C4-2B (cell line): ENCODE measurements around the gene G2E3.
"Not testable (repeated sequence)": the region's sequence is repeated elsewhere in the genome, so short reads cannot be mapped to it uniquely, and the experiment has no call there.

Experiments
- H3K27ac ChIP-seq: fragments of 450-650 bp; 2 replicates; pipeline ENCODE4 v1.5.1; 2017
- CTCF ChIP-seq: fragments of 450-650 bp; conservative IDR thresholded peaks from 2 replicates; pipeline ENCODE4 v1.5.1; 2017; ENCODE audit warnings: mild to moderate bottlenecking
- ZFX ChIP-seq: fragments of 450-650 bp; IDR thresholded peaks from 2 replicates; pipeline ENCODE4 v1.6.1; 2017

The G2E3 gene

GRCh38 chr14:30525833-30526232 is 33.1 kb upstream of the G2E3 start:
- TF ChIP-seq ZFX: no peak
- TF ChIP-seq CTCF: no peak
- no peak overlapping the region for H3K27ac ChIP-seq

GRCh38 chr14:30527196-30527595 is 31.8 kb upstream of the G2E3 start:
- TF ChIP-seq CTCF (no peak), ZFX (no peak)
- H3K27ac ChIP-seq: no peak overlapping the region

GRCh38 chr14:30528119-30528518 is 30.8 kb upstream of the G2E3 start:
- TF ChIP-seq ZFX (no peak), CTCF (no peak)

GRCh38 chr14:30528778-30529642 is 29.9 kb upstream of the G2E3 start:
- no peak overlapping the region for H3K27ac ChIP-seq
- TF ChIP-seq ZFX: no peak
- TF ChIP-seq CTCF: no peak

More at GRCh38 chr14:30528119-30528518, 30.8 kb upstream of the G2E3 start:
- H3K27ac ChIP-seq: no peak overlapping the region

- TF ChIP-seq ZFX (no peak), CTCF (no peak)
- no peak overlapping the region for H3K27ac ChIP-seq
Observed at GRCh38 chr14:30532264-30532663, 26.7 kb upstream of the G2E3 start.

- TF ChIP-seq CTCF (no peak), ZFX (no peak)
- no peak overlapping the region for H3K27ac ChIP-seq
Observed at GRCh38 chr14:30533126-30533525, 25.8 kb upstream of the G2E3 start.

GRCh38 chr14:30541318-30541717 is 17.6 kb upstream of the G2E3 start:
- no peak overlapping the region for H3K27ac ChIP-seq
- TF ChIP-seq ZFX (no peak), CTCF (no peak)

GRCh38 chr14:30546735-30547134 is 12.2 kb upstream of the G2E3 start:
- H3K27ac ChIP-seq: not testable (repeated sequence)
